OCI-LY3 (cell line): ENCODE data around the gene CILP2.

Source experiments
- H2AFZ ChIP-seq: fragments of 200-600, 300-600 bp; shearing (Covaris generic); 2 replicates; pipeline ENCODE4 v1.6.0; 2014; ENCODE audit warnings: antibody characterized with exemption, low read depth, low read length
- H3K27ac ChIP-seq: fragments of 200-600, 300-600 bp; sonication (generic); 2 replicates; pipeline ENCODE4 v1.5.1; 2014; ENCODE audit warnings: mild to moderate bottlenecking, low read length, moderate library complexity, mixed read lengths
- H3K27me3 ChIP-seq: fragments of 200-600, 300-600 bp; sonication (generic); 2 replicates; pipeline ENCODE4 v1.6.1; 2014; ENCODE audit warnings: low read depth, low read length, mixed read lengths
- H3K36me3 ChIP-seq: fragments of 200-600, 300-600 bp; sonication (generic); replicated peaks from 2 replicates; pipeline ENCODE3; 2014; ENCODE audit warnings: low read depth, low read length, mixed read lengths
- H3K4me1 ChIP-seq: fragments of 300-600, 200-600 bp; sonication (generic); 2 replicates; pipeline ENCODE4 v1.6.1; 2014; ENCODE audit warnings: low read length, mixed read lengths
- H3K4me2 ChIP-seq: fragments of 200-600, 300-600 bp; sonication (generic); 2 replicates; pipeline ENCODE4 v1.6.1; 2014; ENCODE audit warnings: low read length, mixed read lengths
- H3K4me3 ChIP-seq: fragments of 300-600, 200-600 bp; sonication (generic); 2 replicates; pipeline ENCODE4 v1.5.1; 2014; ENCODE audit warnings: antibody characterized with exemption, mild to moderate bottlenecking, low read length, moderate library complexity
- H3K79me2 ChIP-seq: fragments of 300-600, 200-600 bp; shearing (Covaris generic); 2 replicates; pipeline ENCODE4 v1.6.1; 2014; ENCODE audit warnings: mild to moderate bottlenecking, low read length, mixed read lengths
- H3K9ac ChIP-seq: fragments of 300-600, 200-600 bp; shearing (Covaris generic); 2 replicates; pipeline ENCODE4 v1.6.0; 2014; ENCODE audit warnings: mild to moderate bottlenecking, low read length, moderate library complexity
- H3K9me3 ChIP-seq: fragments of 200-600, 300-600 bp; shearing (Covaris generic); 2 replicates; pipeline ENCODE4 v1.6.1; 2014; ENCODE audit warnings: low read length, mixed read lengths; ENCODE audit not compliant: insufficient read depth
- H4K20me1 ChIP-seq: fragments of 200-600, 300-600 bp; sonication (generic); 2 replicates; pipeline ENCODE4 v1.6.1; 2016; ENCODE audit warnings: low read length, mixed read lengths; ENCODE audit not compliant: insufficient read depth
- CTCF ChIP-seq: fragments of 200-600, 300-600 bp; sonication (generic); IDR thresholded peaks from 2 replicates; pipeline ENCODE4 v1.5.1; 2014; ENCODE audit warnings: antibody characterized with exemption, low read length, low read depth
- EZH2phosphoT487 ChIP-seq: fragments of 200-600 bp; shearing (Covaris generic); IDR thresholded peaks from 2 replicates; pipeline ENCODE4 v1.6.1; 2018; ENCODE audit warnings: antibody characterized with exemption, mixed run types, low read depth

The CILP2 gene

GRCh38 chr19:19547674-19548336 lies 9.7 kb downstream of the CILP2 start:
- H3K27me3 ChIP-seq, result no peaks in the 10 kb centered on the region
- no peak overlapping the region for H3K4me3 ChIP-seq
- no peaks in the 10 kb centered on the region for H3K9me3 ChIP-seq
- H3K27ac ChIP-seq, result no peak overlapping the region
- no peaks in the 10 kb centered on the region for H3K4me1 ChIP-seq
- H3K9ac ChIP-seq, result no peak overlapping the region
- no peak overlapping the region for H2AFZ ChIP-seq
- H3K36me3 ChIP-seq, result no peaks in the 10 kb centered on the region
- TF ChIP-seq EZH2phosphoT487 (no peak), CTCF (no peak)
- no peak overlapping the region for H3K4me2 ChIP-seq
- H3K79me2 ChIP-seq, result no peaks in the 10 kb centered on the region
- no peaks in the 10 kb centered on the region for H4K20me1 ChIP-seq

GRCh38 chr19:19548915-19549759 lies 11.1 kb downstream of the CILP2 start:
- Histone ChIP-seq H3K27ac (no peak overlapping the region), H3K79me2 (no peaks in the 10 kb centered on the region), H2AFZ (no peak overlapping the region), H3K9me3 (no peaks in the 10 kb centered on the region), H3K4me1 (no peaks in the 10 kb centered on the region), H3K27me3 (no peaks in the 10 kb centered on the region), H3K4me3 (no peak overlapping the region), H4K20me1 (no peaks in the 10 kb centered on the region), H3K9ac (no peak overlapping the region), H3K36me3 (no peaks in the 10 kb centered on the region), H3K4me2 (no peak overlapping the region)
- no peak for TF ChIP-seq CTCF
- no peak for TF ChIP-seq EZH2phosphoT487

GRCh38 chr19:19549804-19550464 lies 11.9 kb downstream of the CILP2 start:
- no peak overlapping the region for H3K9ac ChIP-seq
- H3K79me2 ChIP-seq, result no peaks in the 10 kb centered on the region
- H3K27me3 ChIP-seq, result no peaks in the 10 kb centered on the region
- H2AFZ ChIP-seq, result no peak overlapping the region
- TF ChIP-seq CTCF (no peak), EZH2phosphoT487 (no peak)
- H3K36me3 ChIP-seq, result no peaks in the 10 kb centered on the region
- no peak overlapping the region for H3K4me3 ChIP-seq
- no peaks in the 10 kb centered on the region for H4K20me1 ChIP-seq
- no peaks in the 10 kb centered on the region for H3K4me1 ChIP-seq
- H3K9me3 ChIP-seq, result no peaks in the 10 kb centered on the region
- no peak overlapping the region for H3K27ac ChIP-seq
- H3K4me2 ChIP-seq, result no peak overlapping the region

- no peaks in the 10 kb centered on the region for H3K27me3 ChIP-seq
- no peaks in the 10 kb centered on the region for H4K20me1 ChIP-seq
- H3K4me2 ChIP-seq, result no peak overlapping the region
- H3K9me3 ChIP-seq, result no peaks in the 10 kb centered on the region
- no peak overlapping the region for H3K4me3 ChIP-seq
- no peaks in the 10 kb centered on the region for H3K36me3 ChIP-seq
- no peak overlapping the region for H3K27ac ChIP-seq
- TF ChIP-seq EZH2phosphoT487 (no peak), CTCF (no peak)
- H3K4me1 ChIP-seq, result no peaks in the 10 kb centered on the region
- H3K9ac ChIP-seq, result no peak overlapping the region
- H3K79me2 ChIP-seq, result no peaks in the 10 kb centered on the region
- H2AFZ ChIP-seq, result no peak overlapping the region
These were observed 12.4 kb downstream of the CILP2 start for GRCh38 chr19:19550485-19550929.
